ENCODE measurements around the gene CCDC71. TPM values are rescaled to one million over a fixed set of nuclear protein-coding genes. Genes with fewer than 3 reads are reported as not detected.

CCDC71 gene
- total and polyA plus RNA-seq, 3 experiments from 2014 or later: 0.94 to 34.2 (median 32.1) TPM

DNA sequence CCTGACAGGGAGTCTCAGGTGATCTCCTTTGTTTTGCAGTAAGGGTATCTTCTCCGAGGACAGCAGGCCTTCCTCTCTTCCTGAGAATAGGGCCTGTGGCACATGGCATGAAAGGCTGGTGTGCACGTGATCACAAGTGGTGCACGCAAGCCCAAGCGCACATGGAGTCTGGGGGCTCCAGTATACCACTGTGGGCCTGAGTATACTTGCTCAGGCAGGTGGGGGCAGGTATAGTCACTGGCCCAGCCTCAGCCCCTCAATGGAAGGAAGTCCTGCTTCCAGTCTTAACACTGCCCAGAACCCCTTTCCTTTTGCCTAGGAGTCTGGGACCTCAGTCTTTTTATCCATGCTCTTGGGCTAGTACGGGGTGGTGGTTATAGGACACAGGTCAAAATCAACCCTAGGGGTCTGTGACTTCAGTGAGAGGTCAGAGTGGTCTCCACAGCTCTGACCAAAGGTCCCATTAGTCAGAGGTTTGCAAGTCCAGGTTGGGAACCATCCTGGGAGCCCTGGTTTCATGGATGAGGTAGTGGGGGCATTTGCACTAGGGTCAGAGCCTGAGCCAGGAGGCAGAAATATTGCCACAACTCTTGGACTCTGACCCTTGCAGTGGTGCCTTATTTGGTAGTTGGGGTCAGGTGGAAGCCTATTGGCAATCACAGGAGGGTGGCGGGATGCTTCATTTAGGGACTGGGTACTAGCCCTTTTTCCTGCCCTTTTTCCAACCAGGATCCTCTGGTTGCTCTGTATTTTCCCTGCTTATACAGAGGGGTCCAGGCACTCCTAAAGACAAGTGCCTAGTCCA lies 823 bp upstream of the CCDC71 start:
- H3K4me1 ChIP-seq (ENCODE audit: insufficient read depth, low read length): peaks cover 33% of the 10 kb centered on the region
- DNase-seq: no peak
- H3K27ac ChIP-seq (ENCODE audit: low read depth, low read length): peak overlapping the region; percentile 33
- Mint-ChIP-seq H3K4me1 (peaks cover 36 to 51% (median 39%) of the 10 kb centered on the region in 3 donors), H3K4me3 (peak overlapping the region; percentile 89 to 96 (median 91)), H3K9me3 (no peaks in the 10 kb centered on the region), H3K27me3 (peaks cover 0 to 6% of the 10 kb centered on the region in 2 donors), H3K27ac (peak overlapping the region; percentile 36 to 96 (median 91)), H3K36me3 (peaks cover 0 to 35% (median 0%) of the 10 kb centered on the region in 3 donors)
- no peaks in the 10 kb centered on the region for H3K27me3 ChIP-seq (ENCODE audit: insufficient read depth, low read length, poor library complexity, severe bottlenecking)
- CTCF ChIA-PET: no interaction called here
- no peaks in the 10 kb centered on the region for H3K36me3 ChIP-seq (ENCODE audit: insufficient read depth, low read length)
- H3K4me3 ChIP-seq (ENCODE audit: low read length): peak overlapping the region; percentile 88
- POLR2A ChIA-PET: no interaction called here
- H3K9me3 ChIP-seq (ENCODE audit: low read length): no peaks in the 10 kb centered on the region

DNA sequence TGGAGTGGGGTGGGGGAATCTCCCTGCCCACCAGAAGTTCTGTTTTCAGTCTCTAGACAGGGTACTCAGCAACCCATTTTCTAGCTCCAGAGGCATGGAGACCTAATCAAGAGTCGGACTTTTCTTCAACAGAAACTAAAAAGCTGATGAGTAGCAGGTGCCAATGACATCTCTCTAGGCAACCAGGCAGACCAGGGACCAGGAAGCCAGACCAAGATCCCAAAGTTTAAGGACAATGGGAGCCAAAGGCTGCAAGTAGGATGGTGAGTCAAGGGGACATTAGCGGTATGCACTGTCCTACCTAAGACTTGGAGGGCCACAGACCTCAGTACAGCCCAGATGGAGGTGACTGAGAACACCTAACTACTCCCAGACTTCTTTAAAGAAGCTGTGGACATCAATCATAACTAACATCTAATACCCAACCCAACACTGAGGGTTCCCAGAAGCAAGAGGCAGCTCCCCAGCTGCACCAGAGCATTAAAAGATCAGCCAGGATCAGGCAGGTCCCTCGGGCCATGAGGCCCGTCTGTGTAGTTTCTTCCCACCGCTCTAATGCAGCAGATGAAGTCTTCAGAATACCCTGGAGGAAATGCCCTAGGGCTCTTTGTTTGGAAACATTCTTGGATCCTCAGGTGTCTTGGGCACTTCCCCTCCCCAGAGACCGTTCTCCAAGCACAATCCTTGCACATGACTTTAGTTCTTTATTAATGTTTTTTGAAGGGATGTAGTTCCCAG lies 979 bp downstream of the CCDC71 start:
- Mint-ChIP-seq H3K4me1 (peaks cover 30 to 46% (median 30%) of the 10 kb centered on the region in 3 donors), H3K36me3 (peaks cover 0 to 39% (median 0%) of the 10 kb centered on the region in 3 donors), H3K4me3 (peak overlapping the region; percentile 88 to 96 (median 93)), H3K9me3 (no peaks in the 10 kb centered on the region), H3K27me3 (peaks cover 0 to 6% of the 10 kb centered on the region in 2 donors), H3K27ac (peak overlapping the region; percentile 78 to 99 (median 94))
- H3K4me1 ChIP-seq (ENCODE audit: insufficient read depth, low read length): peaks cover 19% of the 10 kb centered on the region
- H3K36me3 ChIP-seq (ENCODE audit: insufficient read depth, low read length): no peaks in the 10 kb centered on the region
- peak overlapping the region; percentile 40 for H3K27ac ChIP-seq (ENCODE audit: low read depth, low read length)
- no peak for DNase-seq
- no peaks in the 10 kb centered on the region for H3K27me3 ChIP-seq (ENCODE audit: insufficient read depth, low read length, poor library complexity, severe bottlenecking)
- ChIA-PET CTCF (interaction anchor here (1.1 to 1.7 kb wide), 3 partner anchors 44 to 374 kb away, joined by 3 to 5 read pairs (median 4); partner anchors contain the start of gene USP19), POLR2A (interaction anchor here (0.5 to 1.4 kb wide), 3 partner anchors 71 to 158 kb away, joined by 3 to 4 read pairs (median 3); partner anchors contain the start of genes QRICH1 and WDR6)
- no peaks in the 10 kb centered on the region for H3K9me3 ChIP-seq (ENCODE audit: low read length)
- peak overlapping the region; percentile 88 for H3K4me3 ChIP-seq (ENCODE audit: low read length)

DNA sequence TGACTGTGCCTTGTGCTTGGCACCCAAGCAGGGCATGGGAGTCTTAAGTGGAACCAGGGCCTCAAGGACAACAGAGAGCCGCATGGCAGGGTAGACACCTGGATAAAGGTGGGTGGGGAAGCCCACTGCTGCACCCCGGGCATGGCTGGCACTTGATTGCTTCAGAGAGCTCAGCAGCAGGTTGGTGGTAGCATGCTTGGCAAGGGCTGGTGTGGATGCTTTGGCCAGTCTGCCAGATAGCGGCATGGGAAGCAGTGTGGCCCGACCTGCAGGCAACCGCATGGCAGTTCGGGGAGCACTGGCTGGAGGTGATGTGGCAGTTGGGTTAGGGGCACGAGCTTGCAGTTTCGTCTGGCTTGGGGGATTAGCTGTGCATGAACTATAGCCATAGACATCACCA lies 2.5 kb downstream of the CCDC71 start:
- H3K27me3 Mint-ChIP-seq: peaks cover 0 to 6% of the 10 kb centered on the region in 2 donors
- Histone ChIP-seq H3K36me3 (ENCODE audit: insufficient read depth, low read length) (no peaks in the 10 kb centered on the region), H3K9me3 (ENCODE audit: low read length) (no peaks in the 10 kb centered on the region), H3K27me3 (ENCODE audit: insufficient read depth, low read length, poor library complexity, severe bottlenecking) (no peaks in the 10 kb centered on the region), H3K27ac (ENCODE audit: low read depth, low read length) (no peak overlapping the region), H3K4me1 (ENCODE audit: insufficient read depth, low read length) (peaks cover 19% of the 10 kb centered on the region), H3K4me3 (ENCODE audit: low read length) (no peak overlapping the region)
- peak overlapping the region in 4 of 7 donors; percentile 36 to 96 (median 46) for H3K4me3 Mint-ChIP-seq
- peak overlapping the region in 4 of 8 donors; percentile 7 to 95 (median 44) for H3K27ac Mint-ChIP-seq
- H3K36me3 Mint-ChIP-seq: peaks cover 0 to 39% (median 0%) of the 10 kb centered on the region in 3 donors
- no peaks in the 10 kb centered on the region for H3K9me3 Mint-ChIP-seq
- no peak for DNase-seq
- CTCF ChIA-PET: interaction anchor here (0.7 to 1.1 kb wide), 2 partner anchors 30 to 376 kb away, joined by 3 to 4 read pairs; no protein-coding TSS in a partner anchor
- POLR2A ChIA-PET: interaction anchor here (0.6 kb wide), 1 partner anchor 171 kb away, joined by 3 read pairs; no protein-coding TSS in a partner anchor
- H3K4me1 Mint-ChIP-seq: peaks cover 27 to 41% (median 30%) of the 10 kb centered on the region in 3 donors

DNA sequence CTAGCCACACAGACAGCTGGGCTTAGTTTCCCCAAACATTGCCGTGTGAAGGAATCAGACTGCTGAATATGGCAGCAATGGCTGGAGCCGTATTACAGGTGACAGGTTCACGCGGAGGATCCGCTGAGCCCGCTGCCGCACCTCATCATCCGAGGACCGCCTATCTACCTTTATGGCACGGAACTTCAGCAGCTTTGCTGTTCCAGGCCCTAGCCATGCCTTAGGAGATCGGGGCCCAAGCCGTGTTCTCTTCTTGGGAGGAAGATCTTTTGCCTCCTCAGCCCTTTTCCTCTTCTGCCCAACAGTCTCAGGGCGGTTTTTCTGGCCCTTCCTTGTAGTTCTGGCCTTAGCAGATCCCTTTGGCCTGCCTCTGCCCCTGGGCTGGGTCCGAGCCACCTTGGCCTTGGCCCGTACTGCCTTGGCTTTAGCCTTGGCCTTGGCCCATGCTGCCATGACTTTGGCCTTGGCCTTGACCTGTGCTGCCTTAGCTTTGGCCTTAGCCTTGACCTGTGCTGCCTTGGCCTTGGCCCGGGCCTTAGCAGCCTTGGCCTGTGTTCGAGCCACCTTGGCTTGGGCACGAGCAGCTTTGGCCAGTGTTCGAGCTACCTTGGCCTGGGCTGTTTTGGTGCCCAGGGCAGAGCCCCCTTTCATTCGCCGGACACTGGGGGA lies 3.2 kb downstream of the CCDC71 start:
- no peaks in the 10 kb centered on the region for H3K27me3 ChIP-seq (ENCODE audit: insufficient read depth, low read length, poor library complexity, severe bottlenecking)
- H3K4me3 Mint-ChIP-seq: no peak overlapping the region
- no peak for DNase-seq
- ChIA-PET CTCF (interaction anchor here (0.7 kb wide), 1 partner anchor 29 kb away, joined by 4 read pairs; no protein-coding TSS in a partner anchor), POLR2A (no interaction called here)
- no peaks in the 10 kb centered on the region for H3K9me3 Mint-ChIP-seq
- no peak overlapping the region for H3K27ac ChIP-seq (ENCODE audit: low read depth, low read length)
- H3K36me3 ChIP-seq (ENCODE audit: insufficient read depth, low read length): no peaks in the 10 kb centered on the region
- H3K9me3 ChIP-seq (ENCODE audit: low read length): no peaks in the 10 kb centered on the region
- H3K4me1 Mint-ChIP-seq: peaks cover 27 to 41% (median 34%) of the 10 kb centered on the region in 3 donors
- no peak overlapping the region for H3K4me3 ChIP-seq (ENCODE audit: low read length)
- H3K27ac Mint-ChIP-seq: no peak overlapping the region
- peaks cover 0 to 3% of the 10 kb centered on the region in 2 donors for H3K27me3 Mint-ChIP-seq
- peaks cover 0 to 39% (median 0%) of the 10 kb centered on the region in 3 donors for H3K36me3 Mint-ChIP-seq
- H3K4me1 ChIP-seq (ENCODE audit: insufficient read depth, low read length): peaks cover 19% of the 10 kb centered on the region

DNA sequence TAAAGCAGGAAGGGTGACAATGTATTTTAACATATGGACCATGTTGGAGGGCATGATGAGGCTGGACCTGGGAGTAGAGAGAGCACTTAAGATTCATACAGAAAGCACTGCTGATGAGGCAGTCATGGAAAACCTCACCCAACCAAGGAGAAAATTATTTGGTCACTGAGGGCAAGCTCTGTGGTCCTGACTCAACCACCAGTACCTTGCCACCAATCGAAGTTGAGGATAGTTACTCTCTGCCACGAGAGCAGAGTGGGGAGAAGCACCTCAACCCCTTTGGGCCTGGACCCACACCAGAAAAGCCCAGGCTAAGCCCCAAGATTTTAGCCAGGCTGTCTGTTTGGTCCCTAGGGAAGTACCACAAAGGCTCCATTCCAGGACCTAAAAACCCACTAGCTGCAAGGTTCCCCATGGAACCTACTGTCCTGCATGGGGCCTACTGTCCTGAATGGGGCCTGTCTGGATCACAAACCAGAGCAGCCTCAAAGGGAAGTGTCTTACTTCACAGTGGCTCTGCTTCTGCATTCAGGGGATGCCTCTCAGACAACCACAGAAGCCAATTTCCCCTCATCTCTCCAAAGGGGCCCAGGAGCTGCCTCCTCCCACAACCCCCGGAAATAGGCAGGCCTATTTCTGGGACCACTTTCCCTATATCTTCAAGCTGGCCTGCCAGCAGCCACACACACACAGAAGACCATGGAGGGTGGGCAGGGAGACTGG lies 4.2 kb downstream of the CCDC71 start:
- Histone ChIP-seq H3K27ac (ENCODE audit: low read depth, low read length) (no peak overlapping the region), H3K4me3 (ENCODE audit: low read length) (no peak overlapping the region), H3K9me3 (ENCODE audit: low read length) (no peaks in the 10 kb centered on the region), H3K4me1 (ENCODE audit: insufficient read depth, low read length) (peaks cover 18% of the 10 kb centered on the region), H3K36me3 (ENCODE audit: insufficient read depth, low read length) (no peaks in the 10 kb centered on the region), H3K27me3 (ENCODE audit: insufficient read depth, low read length, poor library complexity, severe bottlenecking) (no peaks in the 10 kb centered on the region)
- peaks cover 27 to 41% (median 34%) of the 10 kb centered on the region in 3 donors for H3K4me1 Mint-ChIP-seq
- ChIA-PET POLR2A (no interaction called here), CTCF (interaction anchor here (0.6 to 1.0 kb wide), 2 partner anchors 10 to 24 kb away, joined by 3 read pairs; partner anchors contain the start of gene KLHDC8B)
- peak overlapping the region in 1 of 8 donors; percentile 11 for H3K27ac Mint-ChIP-seq
- H3K4me3 Mint-ChIP-seq: no peak overlapping the region
- H3K27me3 Mint-ChIP-seq: peaks cover 0 to 3% of the 10 kb centered on the region in 2 donors
- H3K9me3 Mint-ChIP-seq: no peaks in the 10 kb centered on the region
- H3K36me3 Mint-ChIP-seq: peaks cover 0 to 39% (median 0%) of the 10 kb centered on the region in 3 donors
- DNase-seq: no peak

DNA sequence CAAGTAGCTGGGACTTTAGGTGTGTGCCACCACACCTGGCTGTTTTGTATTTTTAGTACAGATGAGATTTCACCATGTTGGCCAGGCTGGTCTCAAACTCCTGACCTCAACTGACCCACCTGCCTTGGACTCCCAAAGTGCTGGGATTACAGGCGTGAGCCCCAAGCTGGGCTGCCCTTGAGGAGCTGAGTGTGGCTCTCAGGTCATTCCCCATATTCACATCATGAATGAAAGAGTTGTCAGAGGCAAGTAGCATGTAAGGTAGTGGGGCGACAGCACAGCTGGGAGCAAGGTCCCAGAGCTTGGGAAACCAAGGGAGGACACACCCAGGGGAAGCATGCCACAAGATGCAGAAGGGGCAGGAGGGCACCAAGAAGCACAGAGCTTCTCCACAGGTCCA lies 4.9 kb downstream of the CCDC71 start:
- no peak overlapping the region for H3K4me3 ChIP-seq (ENCODE audit: low read length)
- ChIA-PET POLR2A (no interaction called here), CTCF (interaction anchor here (0.5 to 1.0 kb wide), 2 partner anchors 10 to 475 kb away, joined by 3 to 4 read pairs; partner anchors contain the start of gene KLHDC8B)
- no peak overlapping the region for H3K27ac ChIP-seq (ENCODE audit: low read depth, low read length)
- peaks cover 0 to 37% (median 0%) of the 10 kb centered on the region in 3 donors for H3K36me3 Mint-ChIP-seq
- H3K4me1 Mint-ChIP-seq: peaks cover 23 to 35% (median 27%) of the 10 kb centered on the region in 3 donors
- H3K4me1 ChIP-seq (ENCODE audit: insufficient read depth, low read length): peaks cover 11% of the 10 kb centered on the region
- DNase-seq: no peak
- H3K27me3 Mint-ChIP-seq: peaks cover 0 to 1% of the 10 kb centered on the region in 2 donors
- H3K9me3 ChIP-seq (ENCODE audit: low read length): no peaks in the 10 kb centered on the region
- no peaks in the 10 kb centered on the region for H3K9me3 Mint-ChIP-seq
- no peaks in the 10 kb centered on the region for H3K27me3 ChIP-seq (ENCODE audit: insufficient read depth, low read length, poor library complexity, severe bottlenecking)
- peak overlapping the region in 1 of 8 donors; percentile 21 for H3K27ac Mint-ChIP-seq
- H3K36me3 ChIP-seq (ENCODE audit: insufficient read depth, low read length): no peaks in the 10 kb centered on the region
- H3K4me3 Mint-ChIP-seq: peak overlapping the region in 1 of 7 donors; percentile 57

DNA sequence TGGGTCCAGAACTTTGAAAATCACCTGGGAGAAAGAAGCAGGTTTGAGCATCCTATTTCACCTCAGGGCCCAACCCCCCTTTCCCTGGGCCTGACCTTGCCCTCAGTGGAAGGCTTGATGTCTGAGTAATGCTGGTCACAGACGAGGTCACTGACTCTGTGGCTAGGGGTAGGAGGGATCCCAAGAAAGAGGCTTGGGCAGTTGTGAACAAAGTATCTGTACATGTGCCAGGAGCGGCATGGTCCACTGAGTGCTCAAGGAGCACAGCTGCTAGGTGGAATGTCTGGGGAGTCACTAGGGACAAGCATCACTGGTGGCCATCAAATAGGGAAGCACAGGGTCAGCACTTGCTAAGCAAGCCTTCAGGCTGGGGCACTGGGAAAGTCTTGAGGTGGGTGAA lies 7.3 kb downstream of the CCDC71 start:
- ChIA-PET CTCF (interaction anchor here (1.3 to 5.1 kb wide), 7 partner anchors 12 to 355 kb away, joined by 3 to 21 read pairs (median 5); partner anchors contain the start of genes IMPDH2, KLHDC8B, QRICH1 and USP19), POLR2A (interaction anchor here (1.0 kb wide), 1 partner anchor 38 kb away, joined by 3 read pairs; the partner anchor contains the start of gene USP19)
- Histone ChIP-seq H3K4me3 (ENCODE audit: low read length) (no peak overlapping the region), H3K27me3 (ENCODE audit: insufficient read depth, low read length, poor library complexity, severe bottlenecking) (no peaks in the 10 kb centered on the region), H3K9me3 (ENCODE audit: low read length) (no peaks in the 10 kb centered on the region), H3K27ac (ENCODE audit: low read depth, low read length) (no peak overlapping the region), H3K36me3 (ENCODE audit: insufficient read depth, low read length) (no peaks in the 10 kb centered on the region), H3K4me1 (ENCODE audit: insufficient read depth, low read length) (no peaks in the 10 kb centered on the region)
- Mint-ChIP-seq H3K36me3 (peaks cover 0 to 19% (median 0%) of the 10 kb centered on the region in 3 donors), H3K4me1 (peaks cover 2 to 15% (median 7%) of the 10 kb centered on the region in 3 donors), H3K27ac (peak overlapping the region in 3 of 8 donors; percentile 36 to 86 (median 47)), H3K27me3 (no peaks in the 10 kb centered on the region), H3K4me3 (no peak overlapping the region), H3K9me3 (no peaks in the 10 kb centered on the region)
- DNase-seq: no peak

Data from CD8-positive, alpha-beta memory T cell (primary cell).